Ectodermal cell (in vitro differentiated cells): ENCODE data around the gene SV2C.

Experiments used
- H3K27ac ChIP-seq: 2 replicates; pipeline ENCODE4 v1.7.0; 2013; ENCODE audit warnings: mild to moderate bottlenecking, low read depth, low read length; ENCODE audit not compliant: insufficient read depth, poor library complexity, severe bottlenecking
- H3K27me3 ChIP-seq: 2 replicates; pipeline ENCODE4 v1.7.0; 2013; ENCODE audit warnings: mild to moderate bottlenecking, low read length; ENCODE audit not compliant: insufficient read depth, control insufficient read depth, poor library complexity, severe bottlenecking
- H3K36me3 ChIP-seq: one replicate; pipeline ENCODE4 v1.7.0; 2013; ENCODE audit warnings: low read length; ENCODE audit not compliant: control insufficient read depth, insufficient read depth
- H3K4me1 ChIP-seq: one replicate; pipeline ENCODE4 v1.7.0; 2013; ENCODE audit warnings: low read length; ENCODE audit not compliant: control insufficient read depth, insufficient read depth
- H3K4me3 ChIP-seq: 2 replicates; pipeline ENCODE4 v1.7.0; 2013; ENCODE audit warnings: low read depth, low read length, control low read depth; ENCODE audit not compliant: insufficient read depth
- H3K9me3 ChIP-seq: 2 replicates; pipeline ENCODE4 v1.7.0; 2013; ENCODE audit warnings: mild to moderate bottlenecking, low read length, moderate library complexity; ENCODE audit not compliant: control insufficient read depth
- WGBS, 2 experiments: methylation state at CpG; one replicate each; pipeline ENCODE4 v1.1.7; 2013; ENCODE audit warnings: missing lambda C conversion rate in 2 of 2; 5-methylcytosine and 5-hydroxymethylcytosine counted together

The SV2C gene

DNA sequence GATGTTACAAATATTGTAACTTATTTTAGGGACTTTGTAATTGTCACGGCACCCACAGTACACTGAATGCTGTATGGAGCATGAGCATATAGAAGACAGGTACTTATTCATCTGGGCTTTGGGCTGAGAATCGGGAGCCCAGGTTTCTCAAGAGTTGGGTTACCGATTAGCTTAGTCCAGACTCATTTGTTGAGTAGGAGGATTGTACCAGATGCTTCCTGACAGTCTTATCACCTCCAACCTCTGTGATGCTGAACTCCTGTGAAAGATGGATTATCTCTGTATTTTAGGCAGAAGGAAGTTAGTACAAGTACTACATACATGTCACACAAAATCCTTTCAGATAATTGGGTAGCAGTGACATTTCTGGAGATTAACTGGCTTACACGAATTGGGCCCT, 79.2 kb downstream of the SV2C start:
- H3K27ac ChIP-seq = no peak overlapping the region
- no peaks in the 10 kb centered on the region for H3K4me1 ChIP-seq
- H3K9me3 ChIP-seq = no peaks in the 10 kb centered on the region
- H3K36me3 ChIP-seq = no peaks in the 10 kb centered on the region
- H3K4me3 ChIP-seq = no peak overlapping the region
- 95 to 96% methylated on average over 4 of the region's 4 CpGs for WGBS, 2 experiments
- H3K27me3 ChIP-seq = no peaks in the 10 kb centered on the region

DNA sequence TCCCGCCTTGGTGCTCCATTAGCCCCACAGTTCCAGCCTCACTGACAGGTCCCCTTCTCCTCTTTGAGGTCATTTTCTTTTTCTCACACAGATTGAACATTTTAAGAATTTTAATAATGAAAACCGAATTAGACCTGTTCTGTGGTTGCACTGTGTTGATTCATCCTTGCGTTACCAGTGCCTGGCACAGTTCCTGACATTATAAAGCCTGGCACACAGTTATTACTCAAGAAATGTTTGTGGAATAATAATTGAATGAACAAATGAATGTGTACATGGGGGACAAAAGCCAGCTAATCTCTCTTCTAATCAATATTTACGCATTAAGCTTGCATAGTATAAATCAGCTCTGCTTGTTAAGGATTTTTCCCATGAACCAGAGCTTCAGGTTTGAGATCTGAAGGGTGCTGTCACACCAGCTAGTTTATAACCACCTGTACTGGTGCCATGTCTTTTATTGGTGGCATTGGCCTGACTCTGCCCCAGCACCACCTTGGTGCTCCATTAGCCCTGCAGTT, 80.0 kb downstream of the SV2C start:
- Histone ChIP-seq H3K27me3 (no peaks in the 10 kb centered on the region), H3K36me3 (no peaks in the 10 kb centered on the region), H3K4me3 (no peak overlapping the region), H3K27ac (no peak overlapping the region), H3K9me3 (no peaks in the 10 kb centered on the region), H3K4me1 (no peaks in the 10 kb centered on the region)
- 94 to 97% methylated on average over 4 of the region's 4 CpGs for WGBS, 2 experiments

DNA sequence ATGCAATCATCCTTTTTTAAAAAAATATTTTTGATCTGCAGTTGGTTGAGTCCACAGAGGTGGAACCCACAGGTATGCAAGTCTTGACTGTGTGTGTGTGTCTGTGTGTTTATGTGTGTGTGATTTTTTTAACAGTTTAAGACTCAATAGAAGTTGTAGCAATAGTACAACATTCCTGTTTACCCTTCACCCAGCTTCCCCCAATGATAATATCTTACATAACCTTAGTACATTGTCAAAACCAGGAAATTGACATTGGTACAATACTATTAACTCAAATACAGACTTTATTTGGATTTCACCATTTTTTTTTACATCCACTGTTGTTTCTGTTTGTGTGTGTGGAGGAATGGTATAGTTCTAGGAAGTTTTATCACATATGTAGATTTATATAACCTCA, 81.8 kb downstream of the SV2C start:
- Histone ChIP-seq H3K27ac (no peak overlapping the region), H3K27me3 (no peaks in the 10 kb centered on the region)

DNA sequence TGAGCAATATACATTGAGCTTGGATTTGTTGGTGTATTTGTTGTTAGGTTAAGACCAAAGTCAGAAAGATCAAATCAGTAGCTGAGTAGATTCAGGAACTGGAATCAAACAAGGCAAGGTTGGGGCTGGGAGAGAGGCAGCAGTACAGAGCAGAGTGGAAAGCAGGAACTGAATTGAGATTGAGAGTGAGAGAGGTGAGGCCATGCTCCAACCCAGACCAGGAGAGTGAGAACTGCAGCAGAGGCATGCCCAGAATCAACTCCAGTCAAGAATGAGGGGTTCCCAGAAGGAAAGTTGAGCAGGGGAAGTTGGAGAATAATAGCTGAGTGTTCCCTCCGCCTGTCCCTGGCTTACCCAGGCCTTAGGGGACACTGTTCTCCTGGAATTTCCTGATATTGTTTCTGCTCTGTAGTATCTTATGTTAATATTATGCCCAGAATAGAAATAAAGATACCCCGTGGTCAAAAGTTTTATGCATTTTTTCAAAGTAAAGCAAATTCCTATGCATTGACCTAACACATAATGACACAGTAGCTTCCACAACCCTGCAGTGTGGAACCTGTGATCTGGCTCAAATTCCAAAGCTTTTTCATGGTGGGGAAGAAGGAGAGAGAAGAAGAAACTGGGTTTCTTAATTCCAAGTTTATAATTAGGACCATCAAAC, 82.7 kb downstream of the SV2C start:
- H3K4me1 ChIP-seq = no peaks in the 10 kb centered on the region
- H3K36me3 ChIP-seq = no peaks in the 10 kb centered on the region
- 82 to 92% methylated on average over 2 of the region's 2 CpGs for WGBS, 2 experiments
- H3K4me3 ChIP-seq = no peak overlapping the region
- no peak overlapping the region for H3K27ac ChIP-seq
- H3K27me3 ChIP-seq = no peaks in the 10 kb centered on the region
- H3K9me3 ChIP-seq = no peaks in the 10 kb centered on the region

More for the DNA sequence above, 81.8 kb downstream of the SV2C start:
- Histone ChIP-seq H3K4me3 (no peak overlapping the region), H3K9me3 (no peaks in the 10 kb centered on the region), H3K36me3 (no peaks in the 10 kb centered on the region), H3K4me1 (no peaks in the 10 kb centered on the region)

DNA sequence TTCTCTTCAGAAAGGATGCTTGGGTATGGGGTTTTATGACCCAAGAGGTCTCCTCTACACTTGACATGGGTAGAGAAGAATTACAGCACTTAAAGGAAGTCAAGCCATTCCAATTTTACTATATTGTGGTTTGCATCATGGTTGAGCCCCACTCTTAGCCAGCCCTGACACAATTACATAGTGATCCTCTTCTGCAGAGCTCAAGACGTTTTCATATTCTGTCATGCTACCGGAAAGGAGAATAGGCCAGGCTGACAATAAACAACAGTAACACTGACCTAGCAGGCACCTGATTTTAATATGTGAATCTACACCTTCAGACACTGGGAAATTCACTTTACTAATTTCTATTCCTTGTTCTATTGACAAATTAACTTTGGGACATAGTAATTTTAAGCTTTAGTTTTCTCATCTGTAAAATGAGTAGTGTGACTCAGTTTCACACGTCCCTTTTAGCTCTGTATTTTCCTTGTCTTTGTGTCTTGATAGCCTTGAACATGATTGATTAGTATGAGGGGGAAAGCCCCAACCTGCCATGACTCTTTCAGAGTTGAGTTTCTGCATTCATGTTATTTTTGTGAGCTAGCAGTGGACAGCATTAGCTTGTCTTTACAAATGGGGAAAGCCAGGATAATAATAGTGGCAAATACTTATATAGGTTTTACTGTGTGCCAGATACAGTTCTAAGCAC, 83.8 kb downstream of the SV2C start:
- H3K36me3 ChIP-seq = no peaks in the 10 kb centered on the region
- H3K27me3 ChIP-seq = no peaks in the 10 kb centered on the region
- H3K27ac ChIP-seq = no peak overlapping the region
- no peaks in the 10 kb centered on the region for H3K9me3 ChIP-seq
- H3K4me3 ChIP-seq = no peak overlapping the region
- 89 to 92% methylated on average over 3 of the region's 3 CpGs for WGBS, 2 experiments
- no peaks in the 10 kb centered on the region for H3K4me1 ChIP-seq

DNA sequence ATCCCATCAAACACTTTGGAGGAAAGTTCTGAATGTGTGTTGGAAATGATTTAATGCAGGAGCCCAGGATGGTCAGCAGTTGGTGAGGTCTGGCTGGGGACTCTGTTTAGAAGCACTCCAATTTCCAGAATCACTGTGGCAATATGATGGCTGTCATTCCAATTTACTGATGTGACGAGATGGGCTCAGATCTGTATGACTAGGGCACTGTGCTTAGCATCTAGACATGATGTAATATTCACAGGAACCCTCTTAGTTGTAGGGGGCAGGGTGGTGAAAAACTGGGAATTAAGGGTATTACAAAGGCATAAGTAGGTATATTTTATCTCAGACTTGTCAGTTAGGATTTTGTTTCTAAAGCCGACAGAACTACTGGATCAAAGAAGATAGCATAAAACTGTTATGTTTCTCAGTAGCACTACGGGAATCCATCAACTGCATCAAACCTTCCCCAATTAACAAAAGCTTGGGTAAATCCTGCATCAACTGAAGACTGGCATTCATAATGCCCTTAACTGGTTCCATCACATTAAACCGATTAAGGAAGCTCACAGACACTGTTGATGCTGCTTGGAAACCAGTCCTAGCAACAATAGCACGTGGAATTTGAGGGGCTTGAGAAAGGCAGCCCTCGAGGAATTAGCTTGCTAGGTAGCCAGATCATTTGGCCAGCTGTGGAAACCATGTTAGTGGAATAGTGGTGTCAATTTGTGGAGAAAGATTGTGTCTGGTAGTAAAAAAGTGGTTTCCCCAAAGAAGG, 86.1 kb downstream of the SV2C start:
- Histone ChIP-seq H3K36me3 (no peaks in the 10 kb centered on the region), H3K9me3 (no peaks in the 10 kb centered on the region), H3K27ac (no peak overlapping the region), H3K4me1 (no peaks in the 10 kb centered on the region), H3K4me3 (no peak overlapping the region), H3K27me3 (no peaks in the 10 kb centered on the region)
- 72 to 83% methylated on average over 6 of the region's 6 CpGs for WGBS, 2 experiments

DNA sequence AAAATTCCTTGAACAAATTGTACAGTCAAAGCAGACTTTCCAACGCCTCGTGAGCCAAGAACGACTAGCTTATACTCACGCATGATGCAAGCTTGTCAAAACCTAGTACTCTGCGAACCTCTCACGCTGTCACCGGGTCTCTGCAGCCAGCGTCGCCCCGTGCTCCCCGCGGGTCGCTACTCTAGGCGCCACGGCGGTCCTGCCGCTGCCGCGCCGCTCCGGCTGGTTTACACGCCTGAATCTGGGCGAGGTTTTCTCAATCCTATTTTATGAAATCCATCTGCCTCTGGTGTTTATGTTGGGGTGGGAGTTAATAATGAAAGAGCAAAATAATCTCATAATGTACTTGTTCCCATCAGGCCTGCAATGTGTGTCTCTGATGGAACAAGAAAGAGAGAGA, 90.9 kb downstream of the SV2C start:
- Histone ChIP-seq H3K4me1 (peaks cover 4% of the 10 kb centered on the region), H3K27me3 (no peaks in the 10 kb centered on the region), H3K36me3 (no peaks in the 10 kb centered on the region), H3K4me3 (no peak overlapping the region), H3K27ac (no peak overlapping the region), H3K9me3 (no peaks in the 10 kb centered on the region)
- 97 to 99% methylated on average over 23 of the region's 23 CpGs for WGBS, 2 experiments

DNA sequence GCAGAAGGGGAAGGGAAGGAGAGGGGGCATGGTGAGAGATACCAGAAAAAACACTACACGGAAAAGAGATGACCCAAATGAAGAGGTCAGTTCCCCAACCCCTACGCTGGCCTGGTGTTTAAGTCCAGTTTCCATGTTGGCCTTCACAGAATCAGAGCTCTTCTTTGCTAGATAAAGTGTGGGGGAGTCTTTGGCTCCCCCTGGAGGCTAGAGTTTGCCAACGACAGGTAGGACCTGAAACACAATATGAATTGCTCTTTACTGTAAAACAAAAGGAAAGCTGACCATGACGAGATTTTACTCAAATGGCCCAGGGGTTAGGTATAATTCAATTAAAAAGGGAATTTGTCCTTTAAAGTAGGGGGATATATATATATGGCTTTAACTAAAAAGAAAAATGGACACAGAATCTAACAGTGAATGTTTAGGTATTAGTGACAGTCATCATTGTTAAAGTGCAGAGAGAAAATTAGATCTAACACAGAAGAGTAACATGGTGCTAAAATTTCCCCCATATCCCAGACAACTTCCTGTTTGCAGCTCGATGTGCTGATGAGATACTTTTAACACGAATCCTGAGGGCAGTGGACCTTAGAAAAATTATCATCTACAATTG, 92.0 kb downstream of the SV2C start:
- H3K9me3 ChIP-seq = no peaks in the 10 kb centered on the region
- no peaks in the 10 kb centered on the region for H3K36me3 ChIP-seq
- no peak overlapping the region for H3K27ac ChIP-seq
- H3K4me1 ChIP-seq = peaks cover 4% of the 10 kb centered on the region
- no peaks in the 10 kb centered on the region for H3K27me3 ChIP-seq
- 45 to 49% methylated on average over 5 to 6 of the region's 6 CpGs for WGBS, 2 experiments
- H3K4me3 ChIP-seq = no peak overlapping the region

DNA sequence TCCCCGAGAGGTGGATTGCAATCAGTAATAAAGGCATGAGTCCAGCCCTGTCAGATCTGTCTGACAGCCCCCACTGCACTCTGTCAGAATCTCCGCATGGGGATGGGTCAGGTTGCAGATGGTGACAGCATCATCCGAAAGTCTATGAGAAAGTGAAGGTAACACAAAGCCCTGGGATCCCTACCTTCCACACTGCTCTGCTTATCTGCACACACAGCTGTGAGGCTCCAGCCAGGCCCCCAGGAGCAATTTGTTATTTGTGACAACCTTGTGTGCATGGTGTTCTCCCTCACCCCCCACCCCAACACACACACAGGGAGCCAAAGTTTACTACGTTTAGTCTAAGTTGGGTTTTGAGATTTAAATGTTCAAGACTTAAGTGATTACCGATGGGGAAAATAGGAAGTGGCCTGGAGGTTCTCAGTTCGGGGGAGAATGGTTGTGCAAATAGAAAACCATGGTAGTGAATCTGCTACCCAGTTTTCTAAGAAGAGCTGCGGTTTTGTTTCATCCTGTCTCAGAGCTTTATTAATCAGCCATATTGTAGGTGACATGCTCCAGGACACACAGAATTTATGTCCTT, 92.7 kb downstream of the SV2C start:
- Histone ChIP-seq H3K4me3 (no peak overlapping the region), H3K36me3 (no peaks in the 10 kb centered on the region), H3K4me1 (peaks cover 4% of the 10 kb centered on the region), H3K9me3 (no peaks in the 10 kb centered on the region), H3K27me3 (no peaks in the 10 kb centered on the region), H3K27ac (no peak overlapping the region)
- 78 to 80% methylated on average over 7 of the region's 7 CpGs for WGBS, 2 experiments

DNA sequence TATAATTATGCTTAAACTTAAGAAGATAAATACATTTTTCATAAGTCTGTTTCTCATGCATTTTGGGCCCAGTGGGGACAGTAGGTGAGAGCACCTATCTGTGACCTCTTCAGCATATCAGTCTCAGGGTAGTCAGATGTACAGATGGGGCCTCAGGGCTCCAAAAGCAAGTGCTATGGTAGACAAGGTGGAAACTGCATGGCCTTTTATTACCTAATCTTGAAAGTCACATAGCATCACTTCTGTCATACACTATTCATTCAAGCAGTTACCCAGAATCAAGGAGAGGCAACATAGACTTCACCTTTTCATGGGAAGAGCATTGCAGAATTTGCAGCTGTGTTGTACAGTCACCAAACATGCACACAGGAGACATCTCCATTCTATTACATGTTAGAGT, 94.8 kb downstream of the SV2C start:
- H3K4me1 ChIP-seq = peaks cover 4% of the 10 kb centered on the region
- H3K4me3 ChIP-seq = no peak overlapping the region
- no peaks in the 10 kb centered on the region for H3K36me3 ChIP-seq
- H3K27me3 ChIP-seq = no peaks in the 10 kb centered on the region
- no peaks in the 10 kb centered on the region for H3K9me3 ChIP-seq
- H3K27ac ChIP-seq = no peak overlapping the region
